GM12873 (cell line): ENCODE measurements around the gene PC.

Experiments used
- TF ChIP-seq, protein P1 (sequence below): IDR thresholded peaks from 2 replicates; pipeline ENCODE4 v1.5.1; 2012; ENCODE audit warnings: low read depth, mild to moderate bottlenecking, moderate library complexity, low read length, control low read depth; ENCODE audit not compliant: insufficient read depth; ENCODE audit errors: missing control alignments

PC gene

DNA sequence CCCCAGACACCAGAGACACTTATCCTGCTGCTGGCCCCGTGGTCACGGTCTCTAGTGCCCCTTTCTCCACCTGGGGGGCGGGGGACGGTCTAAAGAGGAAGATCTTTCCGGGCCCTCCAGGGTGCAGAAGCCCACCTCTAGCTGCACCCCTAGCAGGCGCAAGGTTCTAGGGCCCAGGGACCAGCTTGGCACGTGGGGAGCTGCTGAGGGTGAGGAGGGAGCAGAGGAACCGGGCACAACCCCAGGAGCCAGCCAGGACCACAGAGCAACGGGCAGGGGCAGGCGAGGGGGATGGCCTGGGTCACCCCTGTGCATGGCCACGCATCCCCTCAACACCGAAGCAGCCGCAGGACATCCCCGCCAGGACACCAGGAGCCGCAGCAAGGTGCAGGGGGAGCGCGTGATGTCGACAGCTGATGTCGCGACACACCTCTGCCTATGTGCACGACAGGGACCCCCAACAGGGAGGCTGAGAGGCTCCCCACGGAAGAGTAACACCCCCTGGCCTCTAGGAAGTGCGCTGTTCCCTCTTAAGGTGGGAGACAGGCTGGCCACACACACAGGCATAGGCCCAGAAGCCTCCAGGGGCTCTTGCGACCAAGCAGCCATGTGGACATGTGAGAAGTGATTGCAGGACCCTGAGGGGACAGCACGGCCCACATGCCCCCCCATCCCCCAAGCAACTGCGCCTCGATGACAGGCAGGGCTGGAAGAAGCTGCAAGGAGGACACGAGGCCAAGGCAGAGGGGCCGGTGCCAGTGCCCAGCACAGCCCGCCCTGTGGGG, 96.2 kb downstream of the PC start:
- TF ChIP-seq, protein P1, sequence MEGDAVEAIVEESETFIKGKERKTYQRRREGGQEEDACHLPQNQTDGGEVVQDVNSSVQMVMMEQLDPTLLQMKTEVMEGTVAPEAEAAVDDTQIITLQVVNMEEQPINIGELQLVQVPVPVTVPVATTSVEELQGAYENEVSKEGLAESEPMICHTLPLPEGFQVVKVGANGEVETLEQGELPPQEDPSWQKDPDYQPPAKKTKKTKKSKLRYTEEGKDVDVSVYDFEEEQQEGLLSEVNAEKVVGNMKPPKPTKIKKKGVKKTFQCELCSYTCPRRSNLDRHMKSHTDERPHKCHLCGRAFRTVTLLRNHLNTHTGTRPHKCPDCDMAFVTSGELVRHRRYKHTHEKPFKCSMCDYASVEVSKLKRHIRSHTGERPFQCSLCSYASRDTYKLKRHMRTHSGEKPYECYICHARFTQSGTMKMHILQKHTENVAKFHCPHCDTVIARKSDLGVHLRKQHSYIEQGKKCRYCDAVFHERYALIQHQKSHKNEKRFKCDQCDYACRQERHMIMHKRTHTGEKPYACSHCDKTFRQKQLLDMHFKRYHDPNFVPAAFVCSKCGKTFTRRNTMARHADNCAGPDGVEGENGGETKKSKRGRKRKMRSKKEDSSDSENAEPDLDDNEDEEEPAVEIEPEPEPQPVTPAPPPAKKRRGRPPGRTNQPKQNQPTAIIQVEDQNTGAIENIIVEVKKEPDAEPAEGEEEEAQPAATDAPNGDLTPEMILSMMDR = no peak

DNA sequence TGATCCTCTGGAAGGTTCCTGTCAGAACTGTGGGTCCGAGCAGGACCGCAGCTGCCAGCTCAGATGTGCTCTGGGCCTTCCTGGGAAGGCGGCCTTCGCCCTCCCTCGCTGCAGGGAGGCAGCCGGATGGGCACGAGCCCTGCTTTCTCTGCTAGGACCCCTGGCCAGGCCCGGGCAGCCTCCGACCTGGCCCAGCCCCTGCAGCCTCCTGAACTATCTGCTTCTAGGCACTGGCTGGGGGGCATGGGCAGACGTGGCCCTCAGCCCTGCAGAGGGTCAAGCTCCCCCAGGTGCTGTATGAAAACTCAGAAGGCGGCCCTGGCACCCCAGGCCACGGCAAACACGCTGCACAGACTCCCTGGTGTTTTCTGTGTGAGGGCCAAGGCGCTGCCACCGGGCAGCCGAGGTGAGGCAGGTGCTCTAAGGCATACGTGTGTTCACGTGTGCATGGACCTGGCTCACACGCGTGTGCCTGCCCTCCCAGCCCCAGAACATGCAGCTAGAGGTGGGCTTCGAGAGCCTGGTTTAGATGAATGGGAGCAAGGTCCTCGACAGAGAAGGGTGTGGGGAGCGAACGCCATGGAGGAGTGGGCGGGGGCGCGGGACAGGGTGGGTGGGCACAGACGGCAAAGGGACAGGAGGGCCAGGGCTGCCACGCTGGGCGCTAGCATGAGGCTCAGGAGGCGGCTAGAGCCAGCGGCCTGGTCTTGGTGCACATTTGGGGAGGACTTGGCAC, 97.0 kb downstream of the PC start:
- TF ChIP-seq, protein P1 = no peak

DNA sequence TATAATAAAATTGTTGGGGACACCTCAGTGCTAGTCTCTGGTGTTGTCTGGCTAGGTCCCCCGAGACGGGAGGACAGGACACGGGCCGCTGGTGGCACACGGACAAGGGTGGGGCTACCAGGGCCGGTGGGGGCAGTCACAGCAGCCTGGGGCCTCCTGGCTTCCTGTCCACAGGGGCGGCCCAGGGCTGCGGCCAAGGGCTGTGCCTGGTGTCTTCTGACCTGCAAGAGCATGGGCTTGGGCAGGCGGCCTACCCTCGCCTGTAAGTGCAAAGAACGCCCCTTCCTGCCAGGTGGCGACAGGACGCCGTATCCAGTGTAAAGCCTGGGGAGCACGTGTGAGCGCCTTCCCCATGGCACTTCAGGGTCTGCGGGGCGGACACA, 97.7 kb downstream of the PC start:
- TF ChIP-seq, protein P1 = no peak

DNA sequence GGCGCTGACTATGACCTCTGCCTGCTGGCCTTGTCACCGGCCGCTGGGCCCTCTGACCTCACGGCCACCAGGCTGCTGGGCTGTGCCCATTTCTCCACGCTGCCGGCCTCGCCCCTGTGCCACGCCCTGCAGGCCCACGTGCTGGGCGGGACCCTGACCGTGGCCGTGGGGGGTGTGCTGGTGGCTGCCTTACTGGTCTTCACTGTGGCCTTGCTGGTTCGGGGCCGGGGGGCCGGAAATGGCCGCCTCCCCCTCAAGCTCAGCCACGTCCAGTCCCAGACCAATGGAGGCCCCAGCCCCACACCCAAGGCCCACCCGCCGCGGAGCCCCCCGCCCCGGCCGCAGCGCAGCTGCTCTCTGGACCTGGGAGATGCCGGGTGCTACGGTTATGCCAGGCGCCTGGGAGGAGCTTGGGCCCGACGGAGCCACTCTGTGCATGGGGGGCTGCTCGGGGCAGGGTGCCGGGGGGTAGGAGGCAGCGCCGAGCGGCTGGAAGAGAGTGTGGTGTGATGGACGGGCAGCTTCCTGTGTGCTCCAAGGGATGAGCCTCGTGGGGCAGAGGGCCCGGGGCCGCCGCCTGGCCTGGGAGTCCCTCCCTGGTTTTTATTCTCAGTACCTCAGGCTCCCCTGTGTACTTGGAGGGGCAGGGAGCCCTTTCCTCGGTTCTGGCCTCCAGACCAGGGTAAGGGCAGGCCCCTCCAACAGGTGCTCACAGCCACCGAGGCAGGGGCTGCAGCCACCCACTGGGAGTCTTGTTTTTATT, 98.3 kb downstream of the PC start:
- TF ChIP-seq, protein P1 = no peak

DNA sequence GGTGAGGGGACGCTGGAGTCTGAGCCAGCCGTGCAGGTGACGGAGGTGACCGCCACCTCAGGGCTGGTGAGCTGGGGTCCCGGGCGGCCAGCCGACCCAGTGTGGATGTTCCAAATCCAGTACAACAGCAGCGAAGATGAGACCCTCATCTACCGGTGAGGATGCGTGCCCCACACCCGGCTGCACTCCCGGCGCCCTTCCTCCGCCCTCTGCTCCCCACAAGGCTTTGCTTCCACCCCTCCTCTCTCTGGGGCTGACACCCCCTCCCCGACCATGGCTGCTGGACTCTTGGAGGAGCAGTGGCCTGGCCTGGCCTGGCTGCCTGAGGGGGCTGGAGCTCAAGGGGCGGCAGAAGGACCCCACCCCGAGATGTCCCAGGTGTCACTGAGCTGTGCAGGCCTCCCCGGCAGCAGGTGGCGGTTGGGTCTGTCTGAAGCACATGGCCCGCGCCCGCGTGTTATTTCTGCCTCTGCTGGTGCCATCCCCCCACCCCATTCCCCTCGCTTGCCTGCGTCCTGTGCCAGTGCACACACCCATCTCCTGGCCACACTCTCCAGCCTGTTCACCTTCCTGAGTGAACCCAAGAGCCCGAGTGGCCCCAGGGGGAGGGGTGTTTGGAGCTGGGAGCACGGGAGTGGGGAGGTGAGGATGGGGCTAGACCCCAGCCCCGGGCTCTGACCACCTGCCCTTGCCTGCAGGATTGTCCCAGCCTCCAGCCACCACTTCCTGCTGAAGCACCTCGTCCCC, 99.1 kb downstream of the PC start:
- TF ChIP-seq, protein P1 = no peak

DNA sequence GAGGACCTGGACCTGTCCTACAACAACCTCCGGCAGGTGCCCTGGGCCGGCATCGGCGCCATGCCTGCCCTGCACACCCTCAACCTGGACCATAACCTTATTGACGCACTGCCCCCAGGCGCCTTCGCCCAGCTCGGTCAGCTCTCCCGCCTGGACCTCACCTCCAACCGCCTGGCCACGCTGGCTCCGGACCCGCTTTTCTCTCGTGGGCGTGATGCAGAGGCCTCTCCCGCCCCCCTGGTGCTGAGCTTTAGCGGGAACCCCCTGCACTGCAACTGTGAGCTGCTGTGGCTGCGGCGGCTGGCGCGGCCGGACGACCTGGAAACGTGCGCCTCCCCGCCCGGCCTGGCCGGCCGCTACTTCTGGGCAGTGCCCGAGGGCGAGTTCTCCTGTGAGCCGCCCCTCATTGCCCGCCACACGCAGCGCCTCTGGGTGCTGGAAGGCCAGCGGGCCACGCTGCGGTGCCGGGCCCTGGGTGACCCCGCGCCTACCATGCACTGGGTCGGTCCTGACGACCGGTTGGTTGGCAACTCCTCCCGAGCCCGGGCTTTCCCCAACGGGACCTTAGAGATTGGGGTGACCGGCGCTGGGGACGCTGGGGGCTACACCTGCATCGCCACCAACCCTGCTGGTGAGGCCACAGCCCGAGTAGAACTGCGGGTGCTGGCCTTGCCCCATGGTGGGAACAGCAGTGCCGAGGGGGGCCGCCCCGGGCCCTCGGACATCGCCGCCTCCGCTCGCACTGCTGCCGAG, 99.8 kb downstream of the PC start:
- TF ChIP-seq, protein P1 = no peak
